ENCODE results near the gene C3.

GRCh38 chr19:6712231-6712630 is 8.2 kb downstream of the C3 start:
- TF ChIP-seq, protein P1, sequence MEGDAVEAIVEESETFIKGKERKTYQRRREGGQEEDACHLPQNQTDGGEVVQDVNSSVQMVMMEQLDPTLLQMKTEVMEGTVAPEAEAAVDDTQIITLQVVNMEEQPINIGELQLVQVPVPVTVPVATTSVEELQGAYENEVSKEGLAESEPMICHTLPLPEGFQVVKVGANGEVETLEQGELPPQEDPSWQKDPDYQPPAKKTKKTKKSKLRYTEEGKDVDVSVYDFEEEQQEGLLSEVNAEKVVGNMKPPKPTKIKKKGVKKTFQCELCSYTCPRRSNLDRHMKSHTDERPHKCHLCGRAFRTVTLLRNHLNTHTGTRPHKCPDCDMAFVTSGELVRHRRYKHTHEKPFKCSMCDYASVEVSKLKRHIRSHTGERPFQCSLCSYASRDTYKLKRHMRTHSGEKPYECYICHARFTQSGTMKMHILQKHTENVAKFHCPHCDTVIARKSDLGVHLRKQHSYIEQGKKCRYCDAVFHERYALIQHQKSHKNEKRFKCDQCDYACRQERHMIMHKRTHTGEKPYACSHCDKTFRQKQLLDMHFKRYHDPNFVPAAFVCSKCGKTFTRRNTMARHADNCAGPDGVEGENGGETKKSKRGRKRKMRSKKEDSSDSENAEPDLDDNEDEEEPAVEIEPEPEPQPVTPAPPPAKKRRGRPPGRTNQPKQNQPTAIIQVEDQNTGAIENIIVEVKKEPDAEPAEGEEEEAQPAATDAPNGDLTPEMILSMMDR (IDR thresholded peaks at IDR 0.05): no peak
- TF ChIP-seq ZFX (IDR thresholded peaks at IDR 0.05; ENCODE audit: borderline replicate concordance): no peak

Measured in 22Rv1 (cell line).